Measurements from ENCODE around the gene GRB14.

GRCh38 chr2:164464376-164464775 lies 156.9 kb downstream of the GRB14 start:
- TF ChIP-seq POLR2AphosphoS5 (IDR thresholded peaks at IDR 0.05): no peak
- no peak for TF ChIP-seq POLR2A (IDR thresholded peaks at IDR 0.05)

Data from spleen (tissue), 3 donors.